Ramos (cell line): ENCODE results near the gene DNAH12.

ENCODE experiments used
- in situ Hi-C: fragments of 300-500 bp; cut with MboI; formaldehyde crosslinking; loops from one replicate; pipeline ENCODE4 v1.14.3; 2022; ENCODE audit warnings: low sequenced_read_pairs; ENCODE audit not compliant: unreplicated experiment

The DNAH12 gene, protein sequence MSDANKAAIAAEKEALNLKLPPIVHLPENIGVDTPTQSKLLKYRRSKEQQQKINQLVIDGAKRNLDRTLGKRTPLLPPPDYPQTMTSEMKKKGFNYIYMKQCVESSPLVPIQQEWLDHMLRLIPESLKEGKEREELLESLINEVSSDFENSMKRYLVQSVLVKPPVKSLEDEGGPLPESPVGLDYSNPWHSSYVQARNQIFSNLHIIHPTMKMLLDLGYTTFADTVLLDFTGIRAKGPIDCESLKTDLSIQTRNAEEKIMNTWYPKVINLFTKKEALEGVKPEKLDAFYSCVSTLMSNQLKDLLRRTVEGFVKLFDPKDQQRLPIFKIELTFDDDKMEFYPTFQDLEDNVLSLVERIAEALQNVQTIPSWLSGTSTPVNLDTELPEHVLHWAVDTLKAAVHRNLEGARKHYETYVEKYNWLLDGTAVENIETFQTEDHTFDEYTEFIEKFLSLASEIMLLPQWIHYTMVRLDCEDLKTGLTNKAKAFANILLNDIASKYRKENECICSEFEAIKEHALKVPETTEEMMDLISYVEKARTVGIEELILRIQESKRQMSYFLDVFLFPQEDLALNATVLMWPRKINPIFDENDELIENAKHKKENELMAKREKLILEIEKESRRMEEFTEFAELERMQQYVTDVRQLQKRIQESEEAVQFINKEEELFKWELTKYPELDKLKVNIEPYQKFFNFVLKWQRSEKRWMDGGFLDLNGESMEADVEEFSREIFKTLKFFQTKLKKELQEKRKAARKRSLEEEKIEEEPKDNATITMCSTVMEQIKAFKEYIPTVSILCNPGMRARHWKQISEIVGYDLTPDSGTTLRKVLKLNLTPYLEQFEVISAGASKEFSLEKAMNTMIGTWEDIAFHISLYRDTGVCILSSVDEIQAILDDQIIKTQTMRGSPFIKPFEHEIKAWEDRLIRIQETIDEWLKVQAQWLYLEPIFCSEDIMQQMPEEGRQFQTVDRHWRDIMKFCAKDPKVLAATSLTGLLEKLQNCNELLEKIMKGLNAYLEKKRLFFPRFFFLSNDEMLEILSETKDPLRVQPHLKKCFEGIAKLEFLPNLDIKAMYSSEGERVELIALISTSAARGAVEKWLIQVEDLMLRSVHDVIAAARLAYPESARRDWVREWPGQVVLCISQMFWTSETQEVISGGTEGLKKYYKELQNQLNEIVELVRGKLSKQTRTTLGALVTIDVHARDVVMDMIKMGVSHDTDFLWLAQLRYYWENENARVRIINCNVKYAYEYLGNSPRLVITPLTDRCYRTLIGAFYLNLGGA (N-terminal part only)

DNA sequence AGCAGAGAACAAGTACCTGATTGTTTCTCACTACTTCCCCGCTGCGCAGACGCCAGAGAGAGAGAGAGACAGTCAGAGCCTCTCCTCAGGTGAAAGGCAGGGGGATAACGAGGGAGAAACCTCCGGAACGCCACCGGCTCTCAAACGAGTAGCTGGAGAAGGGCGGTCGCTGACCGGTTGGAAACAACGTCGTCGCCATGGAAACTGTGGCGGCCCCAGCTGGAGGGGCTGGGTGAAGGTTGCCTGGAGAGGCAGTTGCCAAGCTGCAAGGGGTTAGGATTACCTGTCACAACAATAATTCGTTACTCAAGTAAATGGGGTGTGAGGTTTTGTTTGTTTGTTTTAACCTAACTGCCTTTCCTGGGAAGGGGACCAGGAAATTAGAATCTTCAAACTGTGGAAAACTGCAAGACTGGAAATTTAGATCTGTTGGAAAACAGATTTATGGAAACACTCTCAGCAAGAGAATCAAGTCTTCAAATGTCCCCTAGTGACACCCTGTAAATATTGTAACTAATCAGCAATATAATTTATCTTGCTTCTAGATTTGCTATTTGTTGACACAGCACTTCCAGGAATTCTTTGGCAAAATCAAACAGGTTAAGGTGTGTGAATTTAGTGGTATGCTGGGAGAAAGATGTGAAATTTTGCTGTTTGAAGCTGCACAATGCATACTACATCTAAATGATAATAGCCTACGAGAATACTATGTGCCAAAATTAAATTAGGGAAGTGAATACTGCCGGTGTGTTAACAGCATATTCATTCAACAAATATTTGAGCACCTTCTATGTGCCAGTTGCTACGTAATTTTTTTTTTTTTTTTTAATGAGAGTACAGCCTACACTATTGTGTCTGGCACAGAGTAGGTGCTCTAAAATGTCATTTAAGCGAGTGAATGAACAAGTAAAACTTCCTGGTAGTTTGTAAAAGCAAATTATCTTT is at the start of gene DNAH12:
DNAH12 (minus strand) TSS at position 164 of the 945 bp plus-strand sequence. CDS start 1,474 bp downstream, outside the sequence.
- in situ Hi-C loops, result no loop called here

DNA sequence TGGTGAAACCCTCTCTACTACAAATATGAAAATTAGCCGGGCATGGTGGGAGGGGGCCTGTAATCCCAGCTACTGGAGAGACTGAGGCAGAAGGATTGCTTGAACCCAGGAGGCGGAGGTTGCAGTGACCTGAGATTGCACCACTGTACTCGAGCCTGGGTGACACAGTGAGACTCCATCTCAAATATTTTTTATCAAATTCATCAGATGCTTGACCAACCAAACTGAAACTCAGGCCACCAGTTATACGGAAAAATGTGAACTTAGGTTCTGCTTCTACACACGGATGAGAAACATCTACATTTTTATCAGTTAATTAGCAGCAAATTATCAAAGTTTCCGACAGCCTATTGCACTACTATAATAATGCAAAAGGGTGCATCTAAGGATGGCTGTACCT is 48.2 kb upstream of the DNAH12 start:
- in situ Hi-C loops, result no loop called here

DNA sequence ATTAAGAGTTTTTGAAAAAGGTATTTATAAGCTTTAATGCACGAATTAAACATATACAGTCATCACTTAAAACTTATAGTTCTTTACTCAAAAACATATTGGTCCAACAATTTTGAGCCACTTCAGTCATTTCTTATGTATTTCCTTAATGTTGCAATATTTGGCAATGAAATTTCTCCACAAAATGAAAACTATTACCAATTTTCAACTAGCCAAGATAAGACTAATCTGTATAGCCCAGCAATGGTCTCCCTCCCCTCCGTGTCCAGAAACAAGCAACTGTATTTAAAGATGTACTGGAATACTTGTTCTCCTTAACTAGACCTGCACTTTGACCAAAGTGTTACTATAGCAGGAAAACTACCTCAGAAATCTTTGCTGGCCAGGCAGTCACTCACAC is 43.8 kb upstream of the DNAH12 start:
- in situ Hi-C loops, result no loop called here

DNA sequence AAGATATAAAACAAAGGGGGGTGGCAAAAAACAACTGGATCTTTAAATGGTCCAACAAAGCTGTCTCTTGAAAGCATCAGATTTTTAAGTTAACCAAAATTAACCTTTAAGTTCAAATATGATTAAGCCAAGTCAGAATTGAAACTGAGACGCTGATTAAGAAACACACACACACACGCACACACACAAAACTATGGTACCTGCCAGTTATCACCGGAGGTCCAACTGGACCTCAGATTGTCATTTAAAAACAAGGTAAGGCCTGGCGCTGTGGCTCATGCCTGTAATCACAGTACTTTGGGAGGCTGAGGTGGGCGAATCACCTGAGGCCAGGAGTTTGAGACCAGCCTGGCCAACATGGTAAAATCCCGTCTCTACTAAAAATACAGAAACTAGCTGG is 42.6 kb upstream of the DNAH12 start:
- in situ Hi-C loops, result no loop called here

DNA sequence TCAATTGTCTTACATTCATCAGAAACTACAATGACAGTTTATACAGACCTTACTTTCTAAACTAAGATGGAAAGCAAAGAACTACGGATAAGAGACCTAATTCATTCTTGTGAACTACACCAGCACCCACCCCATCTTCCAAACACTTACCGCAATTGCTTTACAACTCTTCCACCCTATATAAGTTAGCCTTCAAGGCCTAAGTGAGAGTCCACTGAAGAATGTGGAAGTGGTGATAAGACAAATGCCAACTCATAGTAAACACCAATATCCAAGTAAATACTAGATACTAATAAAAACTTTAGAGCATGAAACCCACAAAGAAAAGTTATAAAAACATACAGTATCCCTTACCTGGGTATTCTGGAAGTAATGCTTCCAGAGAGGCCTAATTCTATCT is 39.4 kb upstream of the DNAH12 start:
- in situ Hi-C loops, result no loop called here

DNA sequence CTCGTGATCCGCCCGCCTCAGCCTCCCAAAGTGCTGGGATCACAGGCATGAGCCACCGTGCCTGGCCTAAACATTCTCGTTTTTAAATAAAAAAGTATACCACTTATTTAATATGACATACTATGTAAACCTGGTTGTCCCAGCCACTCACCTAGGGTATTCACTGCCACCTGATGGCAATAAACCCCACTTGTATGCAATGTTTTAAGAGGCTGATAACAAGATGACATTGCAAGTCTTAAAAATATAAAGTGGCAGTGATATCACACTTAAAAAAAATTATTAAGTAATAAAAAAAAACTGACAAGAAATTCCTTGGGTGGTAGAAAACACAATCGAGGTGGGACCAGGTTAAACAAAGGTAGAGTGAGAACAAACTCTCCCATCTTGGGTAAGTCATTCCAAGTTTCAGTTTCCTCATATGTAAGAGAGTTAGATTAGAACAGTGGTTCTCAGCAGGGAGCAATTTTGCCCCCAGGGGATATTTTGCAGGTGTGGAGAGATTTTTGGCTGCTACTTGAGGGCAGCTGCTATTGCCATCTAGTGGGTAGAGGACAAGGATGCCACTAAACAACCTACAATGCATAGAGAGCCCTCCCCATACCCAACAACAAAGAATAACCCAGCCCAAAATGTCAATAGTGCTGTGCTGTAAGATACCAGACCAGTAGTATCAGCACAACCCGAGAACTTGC is 38.5 kb upstream of the DNAH12 start:
- in situ Hi-C loops, result no loop called here

DNA sequence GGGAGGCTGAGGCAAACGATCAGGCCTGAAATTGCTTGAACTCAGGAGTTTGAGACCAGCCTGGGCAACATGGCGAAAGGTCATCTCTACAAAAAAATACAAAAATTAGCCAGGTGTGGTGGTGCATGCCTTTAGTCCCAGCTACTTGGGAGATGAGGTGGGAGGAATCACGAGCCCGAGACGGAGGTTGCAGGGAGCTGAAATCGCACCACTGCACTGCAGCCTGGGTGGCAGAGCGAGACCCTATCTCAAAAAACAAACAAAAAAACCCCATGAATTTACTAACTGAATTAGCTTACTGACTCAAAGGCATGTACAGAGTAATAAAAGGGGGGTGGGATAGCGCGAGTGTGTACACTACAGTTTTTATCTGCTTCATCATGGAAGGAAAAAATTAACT is 33.7 kb upstream of the DNAH12 start:
- in situ Hi-C loops, result no loop called here

DNA sequence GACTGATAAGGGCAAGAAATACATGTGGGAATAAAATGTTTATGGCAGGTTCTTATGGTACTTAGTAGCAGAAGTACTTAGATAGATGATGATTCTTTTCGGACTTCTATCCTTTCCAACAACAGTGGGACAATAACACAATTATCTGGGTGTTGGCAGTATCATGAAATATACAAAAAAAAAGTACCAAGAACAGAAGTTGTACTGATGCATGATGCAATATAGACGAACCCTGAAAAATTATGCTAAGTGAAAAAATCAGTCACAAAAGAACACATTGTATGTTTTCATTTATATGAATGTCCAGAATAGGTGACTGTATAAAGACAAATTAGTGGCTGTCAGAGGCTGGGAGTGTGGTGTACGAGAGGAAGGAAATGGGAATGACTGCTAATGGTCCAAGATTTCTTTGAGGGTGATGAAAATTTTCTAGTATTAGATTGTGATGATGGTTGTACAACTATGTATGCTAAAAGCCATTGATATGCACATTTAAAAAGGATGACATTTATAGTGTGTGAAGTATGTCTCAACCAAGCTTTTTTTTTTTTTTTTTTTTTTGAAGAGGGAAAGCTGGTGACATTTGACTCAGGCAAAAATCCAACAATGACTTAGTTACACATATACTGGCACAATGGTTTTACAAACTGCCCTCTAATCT is 32.0 kb upstream of the DNAH12 start:
- in situ Hi-C loops, result no loop called here

DNA sequence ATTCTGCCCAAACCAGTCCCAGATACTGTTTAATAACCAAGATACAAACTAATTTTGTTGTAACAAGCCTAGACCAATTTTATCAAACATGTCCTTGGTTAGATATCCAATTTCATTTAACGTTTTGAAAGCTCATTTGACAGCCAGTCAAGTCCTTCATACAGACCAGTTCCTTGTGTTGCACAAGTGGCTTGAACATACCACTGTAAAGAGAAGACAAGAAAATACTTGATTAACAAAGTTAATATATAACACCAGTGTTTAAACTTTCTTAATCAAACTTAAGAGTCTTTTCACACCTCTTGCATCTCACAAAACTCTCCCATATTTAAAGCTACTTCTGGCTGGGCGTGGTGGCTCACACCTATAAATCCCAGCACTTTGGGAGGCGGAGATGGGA is 28.0 kb upstream of the DNAH12 start:
- in situ Hi-C loops, result no loop called here

DNA sequence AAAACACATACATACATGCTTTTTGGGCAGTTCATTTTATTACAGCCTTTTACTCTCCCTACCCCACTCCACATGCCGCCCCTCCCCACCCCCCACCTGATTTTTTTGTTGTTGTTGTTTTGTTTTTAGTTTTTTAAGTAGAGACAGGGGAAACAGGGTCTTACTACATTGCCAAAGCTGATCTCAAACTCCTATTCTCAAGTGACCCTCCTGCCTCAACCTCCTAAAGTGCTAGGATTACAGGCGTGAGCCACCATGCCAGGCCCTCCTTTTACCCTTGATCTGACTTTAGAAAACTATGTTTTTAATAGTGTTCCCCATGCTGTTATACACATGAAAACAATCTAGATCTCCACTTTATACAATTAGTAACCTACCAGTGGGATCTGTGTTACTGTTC is 26.7 kb upstream of the DNAH12 start:
- in situ Hi-C loops, result no loop called here

DNA sequence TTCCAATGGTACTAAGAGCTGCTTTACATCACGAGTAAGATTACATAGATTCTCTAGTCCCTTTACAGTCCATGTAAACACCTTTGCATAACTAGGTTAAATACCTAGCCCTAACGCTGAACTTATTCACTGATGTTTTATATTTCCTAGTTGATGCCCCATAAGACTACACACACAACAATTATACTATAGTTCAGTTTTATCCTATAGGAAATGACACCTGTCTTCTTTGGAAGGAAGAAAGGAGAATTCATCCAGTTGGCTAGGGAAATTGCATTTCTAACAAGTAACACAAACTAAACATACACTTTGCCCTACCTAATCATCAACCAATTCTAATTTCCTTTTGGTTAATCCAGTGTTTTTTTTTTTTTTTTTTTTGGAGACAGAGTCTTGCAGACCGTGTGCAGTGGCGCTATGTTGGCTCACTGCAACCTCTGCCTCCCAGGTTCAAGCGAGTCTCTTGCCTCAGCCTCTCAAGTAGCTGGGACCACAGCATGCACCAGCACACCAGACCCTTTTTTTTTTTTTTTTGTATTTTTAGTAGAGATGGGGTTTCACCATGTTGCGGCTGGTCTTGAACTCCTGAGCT is 25.8 kb upstream of the DNAH12 start:
- in situ Hi-C loops, result no loop called here

DNA sequence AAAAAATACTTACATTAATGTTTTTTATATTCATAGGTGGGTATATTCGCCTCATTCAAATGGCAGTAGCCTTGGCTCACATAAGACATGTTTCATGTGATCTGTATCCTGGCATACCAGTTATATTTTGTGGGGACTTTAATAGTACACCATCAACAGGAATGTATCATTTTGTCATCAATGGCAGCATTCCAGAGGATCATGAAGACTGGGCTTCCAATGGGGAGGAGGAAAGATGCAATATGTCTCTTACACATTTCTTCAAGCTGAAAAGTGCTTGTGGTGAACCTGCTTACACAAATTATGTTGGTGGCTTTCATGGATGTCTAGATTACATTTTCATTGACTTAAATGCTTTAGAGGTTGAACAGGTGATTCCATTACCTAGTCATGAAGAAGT is 15.4 kb upstream of the DNAH12 start:
- in situ Hi-C loops, result no loop called here

DNA sequence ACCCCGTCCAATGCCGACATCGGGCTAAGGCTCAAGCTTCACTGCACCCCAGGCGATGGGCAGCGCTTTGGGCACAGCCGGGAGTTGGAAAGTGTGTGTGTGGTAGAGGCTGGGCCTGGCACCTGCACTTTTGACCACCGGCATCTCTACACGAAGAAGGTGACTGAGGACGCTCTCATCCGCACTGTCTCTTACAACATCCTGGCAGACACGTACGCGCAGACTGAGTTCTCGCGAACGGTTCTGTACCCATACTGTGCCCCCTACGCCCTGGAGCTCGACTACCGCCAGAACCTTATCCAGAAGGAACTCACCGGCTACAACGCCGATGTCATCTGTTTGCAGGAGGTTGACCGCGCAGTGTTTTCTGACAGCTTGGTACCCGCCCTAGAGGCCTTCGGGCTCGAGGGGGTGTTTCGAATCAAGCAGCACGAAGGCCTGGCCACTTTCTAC is 13.0 kb upstream of the DNAH12 start:
- in situ Hi-C loops, result no loop called here

DNA sequence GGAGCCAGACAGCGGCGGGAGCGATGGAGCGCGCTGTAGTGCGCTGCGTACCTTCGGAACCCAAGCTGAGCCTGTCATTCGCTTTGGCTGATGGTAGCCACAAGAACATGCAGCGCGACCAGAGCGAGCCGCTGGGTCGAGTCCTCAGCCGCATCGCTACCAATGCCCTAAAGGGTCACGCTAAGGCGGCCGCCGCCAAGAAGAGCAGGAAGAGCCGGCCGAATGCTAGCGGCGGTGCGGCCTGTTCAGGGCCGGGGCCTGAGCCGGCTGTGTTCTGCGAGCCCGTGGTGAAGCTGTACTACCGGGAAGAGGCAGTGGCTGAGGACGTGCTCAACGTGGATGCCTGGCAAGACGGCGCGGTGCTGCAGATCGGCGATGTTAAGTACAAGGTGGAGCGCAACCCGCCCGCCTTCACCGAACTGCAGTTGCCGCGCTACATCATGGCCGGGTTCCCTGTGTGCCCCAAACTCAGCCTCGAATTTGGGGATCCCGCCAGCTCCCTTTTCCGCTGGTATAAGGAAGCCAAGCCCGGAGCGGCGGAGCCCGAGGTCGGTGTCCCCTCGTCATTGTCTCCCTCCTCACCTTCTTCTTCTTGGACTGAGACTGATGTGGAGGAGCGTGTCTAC is 12.4 kb upstream of the DNAH12 start:
- in situ Hi-C loops, result no loop called here

DNA sequence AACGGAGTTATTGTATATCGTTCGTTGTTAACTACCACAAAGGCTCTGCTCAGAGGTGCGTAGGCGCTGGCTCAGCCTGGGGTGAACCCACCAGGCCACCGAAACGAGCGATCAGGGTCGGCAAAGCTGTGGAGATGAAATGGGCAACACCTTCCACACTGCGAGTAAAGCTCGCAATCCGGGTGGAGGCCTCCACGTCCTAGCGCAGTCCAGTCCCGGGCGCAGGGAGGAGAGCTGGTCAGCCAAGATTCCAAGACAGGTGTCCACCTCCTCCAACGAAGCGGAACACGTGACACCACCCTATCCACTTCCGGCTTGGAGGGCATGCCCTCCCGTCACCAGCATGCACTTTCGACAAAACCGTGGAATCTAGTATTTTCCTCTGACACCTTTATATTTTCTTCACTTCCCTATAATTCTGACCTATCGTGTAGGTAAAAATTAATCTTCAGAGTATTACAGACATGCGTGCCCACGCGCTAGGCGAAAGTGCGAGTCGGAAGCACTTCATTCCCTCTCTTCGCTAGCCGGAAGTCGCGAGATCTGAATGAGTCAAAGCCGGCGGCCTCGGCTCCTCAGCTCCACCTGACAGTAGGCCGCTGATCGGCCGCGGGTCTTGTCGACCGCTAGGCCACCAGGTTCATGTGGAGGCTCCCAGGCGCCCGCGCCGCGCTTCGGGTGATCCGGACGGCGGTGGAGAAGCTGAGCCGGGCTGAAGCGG is 11.8 kb upstream of the DNAH12 start, which contains the start of gene PDE12:
PDE12 (plus strand) TSS at position 537 of the 721 bp plus-strand sequence; CDS start at position 643, 106 bp downstream.
- in situ Hi-C loops, result no loop called here

DNA sequence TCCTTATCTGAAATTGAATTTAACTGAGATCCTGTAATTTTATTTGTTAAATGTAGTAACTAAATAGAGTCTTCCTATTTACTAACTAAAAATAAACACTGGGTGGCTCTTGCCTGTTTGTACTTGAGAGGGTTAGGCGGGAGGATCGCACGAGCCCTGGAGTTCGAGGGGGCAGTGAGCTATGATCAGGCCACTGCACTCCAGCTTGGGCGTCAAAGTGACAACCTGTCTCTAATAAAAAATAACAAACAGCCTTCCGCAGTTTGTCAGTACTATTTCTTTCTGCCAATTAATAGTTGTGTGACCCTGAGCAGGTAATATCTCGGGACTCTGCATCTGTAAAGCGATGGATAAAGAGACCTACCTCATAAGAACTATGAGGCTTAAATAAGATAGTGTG is 11.2 kb upstream of the DNAH12 start:
- in situ Hi-C loops, result no loop called here

DNA sequence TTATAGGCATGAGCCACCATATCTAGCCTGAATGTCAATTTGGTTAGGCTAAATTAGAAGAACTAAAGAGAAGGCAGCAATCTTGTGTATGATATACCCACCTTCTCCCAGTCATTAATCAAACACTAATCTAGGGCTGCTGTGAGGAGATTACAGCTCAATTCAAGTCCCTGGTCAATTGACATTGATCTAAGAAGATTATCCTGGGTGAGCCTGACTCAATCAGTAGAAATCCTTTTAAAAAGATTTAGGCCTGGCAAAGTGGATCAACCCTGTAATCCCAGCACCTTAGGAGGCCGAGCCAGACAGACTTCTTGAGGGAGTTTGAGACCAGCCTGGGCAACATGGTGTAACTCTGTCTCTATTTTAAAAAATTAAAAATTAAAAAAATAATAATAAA is 2.5 kb upstream of the DNAH12 start:
- in situ Hi-C loops, result no loop called here
